HG02759 (cell line): Measurements from ENCODE around the gene TMEM42.

Source experiments
- ATAC-seq: cut with Tn5 transposase; IDR thresholded peaks from one replicate; pipeline ENCODE4 v1.9.1; 2021; ENCODE audit warnings: mild to moderate bottlenecking, moderate library complexity; ENCODE audit not compliant: unreplicated experiment

Gene TMEM42

DNA sequence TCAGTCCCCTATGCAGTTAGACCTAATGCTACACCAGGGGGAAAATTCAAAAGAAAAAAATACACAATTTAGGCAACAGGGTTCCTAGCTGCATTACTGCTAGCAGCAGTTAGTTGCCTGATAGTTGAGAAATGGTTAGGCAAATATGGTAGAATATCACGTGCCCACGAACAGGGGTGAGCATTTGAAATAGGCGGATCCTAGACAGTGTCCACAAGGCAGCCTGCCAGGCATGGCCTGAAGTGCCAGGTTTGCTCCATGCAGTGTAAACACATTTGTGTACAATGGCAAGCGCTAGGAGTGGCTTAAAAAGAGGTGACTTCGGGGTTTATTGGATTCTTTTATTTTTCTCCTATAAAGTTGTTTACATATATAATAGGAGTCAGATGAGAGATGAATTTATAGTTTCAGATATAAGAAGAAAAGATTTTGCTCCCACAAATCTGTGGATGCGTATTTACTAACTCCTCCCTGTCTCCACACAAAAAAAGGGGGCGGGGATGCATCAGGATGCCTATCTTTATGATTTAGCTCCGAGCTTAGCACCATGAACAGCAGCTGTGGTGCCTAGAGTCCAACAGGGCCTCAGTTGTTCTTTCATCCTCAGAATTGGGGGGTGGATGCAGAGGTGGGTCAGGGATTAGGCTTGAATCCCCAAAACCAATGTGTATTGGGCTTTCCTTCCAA, 8.8 kb downstream of the TMEM42 start:
- ATAC-seq: no peak

GRCh38 chr3:44874308-44874707, 12.6 kb downstream of the TMEM42 start, which contains the start of gene TGM4:
TGM4 (plus strand) TSS chr3:44874608; CDS start chr3:44874679, 71 bp downstream.
- no peak for ATAC-seq

- no peak for ATAC-seq
These were observed 13.9 kb downstream of the TMEM42 start for GRCh38 chr3:44875596-44875995.

DNA sequence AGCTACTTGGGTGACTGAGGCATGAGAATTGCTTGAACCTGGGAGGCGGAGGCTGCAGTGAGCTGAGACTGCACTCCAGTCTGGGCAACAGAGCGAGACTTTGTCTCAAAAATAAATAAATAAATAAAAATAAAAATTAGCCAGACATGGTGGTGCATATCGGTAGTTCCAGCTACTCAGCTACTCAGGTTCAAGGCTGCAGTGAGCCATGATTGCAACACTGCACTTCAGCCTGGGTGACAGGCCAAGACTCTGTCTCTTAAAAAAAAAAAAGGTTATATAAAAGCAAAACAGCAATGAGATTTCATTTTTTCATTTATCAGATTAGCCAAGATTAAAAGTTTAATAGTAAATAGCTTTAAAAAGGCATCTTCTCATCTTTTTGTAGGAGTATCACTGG, 15.6 kb downstream of the TMEM42 start:
- no peak for ATAC-seq

- ATAC-seq: no peak
These were observed 18.6 kb downstream of the TMEM42 start for GRCh38 chr3:44880284-44880683.

DNA sequence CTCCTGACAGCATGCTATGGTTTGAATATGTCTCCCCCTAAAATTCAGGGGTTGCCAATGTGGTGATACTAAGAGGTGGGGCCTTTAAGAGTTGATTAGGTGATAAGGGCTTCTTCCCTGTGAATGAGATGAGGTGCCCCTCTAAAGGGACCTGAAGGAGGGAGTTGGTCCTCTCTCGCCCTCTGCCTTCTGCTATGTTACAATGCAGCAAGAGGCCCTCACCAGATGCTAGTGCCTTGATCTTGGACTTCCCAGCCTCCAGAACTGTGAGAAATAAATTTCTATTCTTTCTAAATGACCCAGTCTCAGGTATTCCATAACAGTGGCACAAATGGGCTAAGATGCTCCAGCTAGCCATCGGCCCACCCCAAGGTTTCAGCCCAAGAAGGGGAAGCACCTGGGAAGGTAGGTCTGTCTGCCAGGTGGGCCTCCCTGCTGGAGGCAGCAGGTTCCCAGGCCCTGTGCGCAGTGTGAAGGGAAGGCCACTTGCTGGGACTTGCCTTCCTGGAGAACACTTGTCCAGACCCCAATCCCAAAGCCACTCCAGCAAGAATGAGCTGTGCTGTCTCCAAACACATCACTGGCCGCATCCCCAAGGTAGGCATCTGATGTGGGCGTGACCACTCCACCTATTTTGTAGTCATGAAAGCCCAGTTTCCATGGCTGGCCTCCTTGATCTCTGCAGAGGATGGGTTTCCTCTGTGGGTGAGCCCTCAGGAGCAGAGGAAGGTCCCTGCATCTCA, 21.7 kb downstream of the TMEM42 start:
- ATAC-seq: no peak

DNA sequence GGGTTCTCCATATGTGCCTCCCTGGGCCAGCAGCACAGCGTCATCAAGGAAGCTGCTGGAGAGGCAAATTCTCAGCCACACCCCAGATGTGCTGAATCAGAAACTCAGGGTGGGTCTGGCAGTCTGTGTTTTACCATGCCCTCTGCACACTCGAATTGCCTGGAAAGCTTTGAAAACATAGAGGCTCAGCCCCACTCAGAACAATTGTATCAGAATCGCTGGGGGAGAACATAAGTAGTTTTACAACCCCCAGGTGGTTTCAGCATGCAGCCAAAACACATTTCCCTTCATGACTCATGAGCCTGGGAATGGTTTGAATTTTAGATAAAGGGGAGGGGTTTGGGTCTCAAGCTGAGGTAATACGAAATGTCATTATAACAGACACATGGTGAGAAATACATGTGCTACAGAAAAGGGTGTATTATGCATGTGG, 22.3 kb downstream of the TMEM42 start:
- no peak for ATAC-seq

DNA sequence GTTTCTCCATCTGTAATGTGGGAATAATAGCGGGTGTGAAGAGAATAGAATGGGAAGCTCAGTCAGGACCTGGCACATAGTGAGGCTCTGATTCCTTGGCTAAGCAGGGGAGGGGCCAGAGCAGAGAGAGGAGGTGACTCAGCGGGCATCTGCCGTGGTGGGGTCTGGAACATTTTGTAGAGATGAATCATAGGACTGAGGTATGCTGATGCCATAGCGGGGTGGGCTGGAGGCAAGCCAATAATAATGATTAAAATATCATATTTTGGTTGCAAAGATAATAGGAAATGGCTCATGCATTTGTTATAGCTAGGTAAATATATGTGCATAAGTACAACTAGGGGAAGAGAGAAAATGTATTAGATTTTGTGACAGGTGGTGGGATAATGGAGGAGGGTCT, 23.9 kb downstream of the TMEM42 start:
- no peak for ATAC-seq

DNA sequence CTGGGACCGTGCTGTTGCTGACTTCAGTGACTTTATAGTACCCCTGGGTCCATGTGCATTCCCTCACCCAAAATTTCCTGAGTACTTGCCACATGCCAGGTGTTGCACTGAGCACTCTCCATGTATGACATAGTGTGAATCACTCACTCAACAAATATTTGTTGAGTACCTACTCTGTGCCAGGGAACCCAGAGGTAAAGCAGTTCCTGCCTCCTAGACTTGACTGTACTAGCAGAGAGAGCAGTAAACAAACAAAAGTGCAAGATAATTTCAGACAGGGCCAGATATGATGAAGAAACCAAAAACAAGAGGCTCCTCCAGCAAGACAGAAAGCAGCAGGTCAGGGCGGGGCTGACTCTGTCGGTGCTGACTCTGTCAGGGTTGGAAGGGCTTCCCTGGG, 24.8 kb downstream of the TMEM42 start:
- no peak for ATAC-seq

DNA sequence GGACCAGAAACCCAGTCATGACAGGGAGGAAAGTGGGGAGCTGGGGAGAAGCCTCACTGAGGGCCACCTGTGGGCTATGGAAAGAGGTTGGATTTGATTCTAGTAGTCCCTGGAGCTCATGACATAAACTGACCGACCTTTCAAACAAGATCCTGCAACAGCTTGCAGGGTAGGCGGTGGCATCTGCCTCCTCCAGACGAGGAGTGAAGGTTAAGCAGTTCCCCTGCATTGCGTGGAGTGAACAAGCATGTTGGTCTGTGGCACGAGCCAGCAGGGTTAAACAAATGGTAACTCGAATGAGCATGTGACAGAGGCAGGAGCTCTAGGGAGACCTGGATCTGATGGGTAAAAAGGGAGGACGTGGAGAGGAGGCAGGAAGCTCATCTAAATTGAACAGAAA, 25.4 kb downstream of the TMEM42 start:
- ATAC-seq: no peak

DNA sequence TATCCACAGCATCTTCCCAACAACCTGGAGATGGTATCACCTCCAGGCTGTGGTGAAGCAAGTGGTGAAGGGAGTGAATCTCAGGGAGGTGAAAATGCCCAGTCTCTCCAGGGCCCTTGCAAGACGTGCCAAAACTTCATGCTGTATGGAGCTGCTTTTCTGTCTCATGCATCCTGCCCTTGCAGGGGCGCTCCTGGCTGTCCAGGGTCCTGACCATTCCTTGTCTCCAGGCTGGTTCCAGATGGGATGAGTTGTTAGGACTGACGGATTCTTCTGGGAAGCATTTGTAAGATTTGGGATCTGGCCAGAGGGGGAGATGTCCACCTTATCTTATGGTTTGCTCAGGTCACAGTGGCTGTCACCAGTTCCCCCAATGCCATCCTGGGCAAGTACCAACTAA, 28.5 kb downstream of the TMEM42 start:
- ATAC-seq: no peak

DNA sequence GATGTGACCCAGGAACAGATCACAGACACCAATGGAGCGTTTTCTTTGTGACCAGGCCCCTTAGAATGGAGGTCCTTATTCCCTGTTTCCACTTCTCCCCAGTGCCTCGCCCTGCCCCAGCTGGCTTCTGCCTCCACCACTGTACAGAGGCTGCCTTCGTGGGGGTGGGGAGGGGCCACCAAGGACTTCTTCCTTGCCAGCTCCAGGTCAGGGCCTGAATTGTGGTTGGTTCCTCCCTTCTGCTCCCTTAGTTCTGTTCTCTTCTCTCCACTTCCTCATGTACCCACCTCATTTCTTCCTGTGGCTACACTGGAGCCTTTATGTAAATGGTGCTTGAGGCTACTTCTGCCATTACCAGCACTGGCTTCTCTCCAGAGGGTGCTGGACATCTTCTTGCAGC, 29.1 kb downstream of the TMEM42 start:
- no peak for ATAC-seq

GRCh38 chr3:44892689-44893088, 31.0 kb downstream of the TMEM42 start:
- ATAC-seq: no peak

GRCh38 chr3:44893097-44893496, 31.4 kb downstream of the TMEM42 start:
- ATAC-seq: no peak

DNA sequence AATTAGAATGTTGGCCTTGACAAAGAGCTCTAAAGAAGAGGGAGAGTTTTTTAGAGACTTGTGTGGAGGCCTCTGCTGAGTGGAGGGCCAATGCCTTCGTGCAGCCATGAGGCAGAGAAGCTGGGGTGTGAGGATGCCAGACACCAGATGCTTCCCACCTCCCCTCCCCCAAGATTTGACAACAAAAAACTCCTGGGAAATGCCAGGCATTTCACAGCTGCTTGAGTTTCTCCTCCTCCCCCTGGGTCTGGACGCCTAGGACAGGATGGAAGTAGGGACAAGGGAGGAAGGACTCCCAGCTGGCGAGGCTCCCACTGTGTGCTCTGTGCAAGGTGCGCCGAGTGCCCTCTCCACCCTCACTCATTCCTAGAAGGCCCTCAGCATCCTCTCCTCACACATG, 32.8 kb downstream of the TMEM42 start:
- ATAC-seq: no peak

DNA sequence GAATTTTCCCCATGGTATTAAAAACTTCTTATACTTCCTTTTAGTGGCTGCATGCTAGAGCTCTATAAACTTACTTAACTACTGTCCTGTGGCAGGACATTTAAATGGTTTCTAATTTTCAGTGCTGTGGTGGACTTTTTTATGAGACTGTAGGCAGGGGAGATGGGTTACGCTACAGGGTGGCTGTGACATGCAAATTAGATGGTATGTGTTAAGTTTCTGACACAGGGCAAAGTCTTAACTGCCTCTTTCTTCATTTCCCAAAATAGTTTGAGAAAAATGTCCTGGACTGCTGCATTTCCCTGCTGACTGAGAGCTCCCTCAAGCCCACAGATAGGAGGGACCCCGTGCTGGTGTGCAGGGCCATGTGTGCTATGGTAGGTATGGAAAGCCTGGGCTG, 34.7 kb downstream of the TMEM42 start:
- no peak for ATAC-seq

DNA sequence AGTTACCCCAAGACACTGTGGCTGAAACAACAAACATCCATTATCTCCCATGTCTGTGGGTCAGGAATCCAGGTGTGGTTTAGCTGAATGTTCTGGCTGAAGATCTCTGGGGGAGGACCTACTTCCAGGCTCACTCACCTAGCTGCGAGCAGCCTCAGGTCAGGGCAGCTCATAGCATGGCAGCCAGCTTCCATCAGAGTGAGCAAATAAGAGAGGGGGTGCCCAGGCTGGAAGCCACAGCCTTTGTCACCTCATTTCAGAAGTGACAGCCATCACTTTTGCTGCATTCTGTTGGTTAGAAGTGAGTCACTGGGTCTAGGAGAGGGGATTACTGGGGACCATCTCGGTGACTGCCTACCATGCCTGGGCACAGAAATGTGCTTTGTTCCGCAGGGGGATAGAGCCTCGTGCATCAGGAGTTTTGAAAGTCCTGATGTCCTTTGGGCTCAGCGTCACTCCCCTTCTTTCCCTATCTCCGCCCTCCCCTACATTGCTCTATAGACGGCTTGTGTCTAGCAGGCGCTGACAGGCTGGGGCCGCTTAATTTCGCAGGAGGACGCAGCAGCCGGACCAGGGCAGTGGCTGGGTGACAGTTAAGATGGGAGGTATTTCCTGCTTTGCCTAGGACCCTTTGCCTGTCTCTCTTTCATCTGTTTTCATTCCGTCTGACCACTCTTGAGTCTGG, 38.1 kb downstream of the TMEM42 start:
- ATAC-seq: no peak

GRCh38 chr3:44902628-44903027, 40.9 kb downstream of the TMEM42 start:
- no peak for ATAC-seq

- no peak for ATAC-seq
These were observed 41.6 kb downstream of the TMEM42 start for GRCh38 chr3:44903314-44903713.

GRCh38 chr3:44903751-44904150, 42.0 kb downstream of the TMEM42 start:
- no peak for ATAC-seq

DNA sequence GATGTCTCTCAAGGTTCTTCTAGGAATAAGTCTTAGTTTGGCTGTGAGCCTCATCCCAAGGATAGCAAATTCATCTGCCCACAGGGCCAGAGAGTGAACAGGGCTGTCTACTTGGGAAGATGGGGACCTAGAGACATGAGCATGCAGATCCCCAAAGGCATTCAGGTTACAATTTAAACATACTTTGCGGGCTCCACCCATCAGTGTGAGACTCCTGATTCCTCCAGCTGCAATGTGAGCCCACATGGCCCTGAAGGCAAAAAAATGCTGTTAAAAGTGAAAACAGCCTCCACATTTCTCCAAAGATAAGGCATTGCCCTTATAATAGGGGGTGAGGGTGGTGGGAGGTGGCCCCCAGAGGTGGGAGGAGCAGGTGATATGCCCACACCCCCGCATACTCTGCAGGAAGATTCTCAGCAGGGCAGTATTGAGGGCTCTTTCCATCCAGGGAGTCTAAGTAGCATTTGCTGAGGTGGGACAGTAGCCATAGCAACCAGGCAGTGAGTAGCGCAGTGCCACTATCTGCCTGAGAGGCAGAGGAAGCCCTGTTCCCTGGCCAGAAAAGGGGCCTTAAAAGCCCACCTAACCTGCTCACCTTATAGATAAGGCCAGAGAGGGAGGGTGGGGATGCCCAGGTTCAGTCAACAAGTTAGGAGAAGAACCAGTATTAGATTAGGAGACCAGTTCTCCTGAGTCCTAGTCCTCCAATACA, 43.9 kb downstream of the TMEM42 start:
- ATAC-seq: no peak
